ENCODE results near the gene MAP2K6. TPM values are rescaled to one million over a fixed set of nuclear protein-coding genes. Genes with fewer than 3 reads are reported as not detected.

MAP2K6 gene
- total and polyA plus RNA-seq, 2 experiments from 2014 or later, result 3.3 to 13.2 TPM

GRCh38 chr17:69500911-69501429 lies 86.5 kb downstream of the MAP2K6 start:
- WGBS (ENCODE audit: low lambda C conversion rate, missing lambda C conversion rate), result 73% methylated on average over 9 of the region's 9 CpGs
- no peak overlapping the region for H3K4me3 ChIP-seq
- H3K27me3 ChIP-seq, result no peaks in the 10 kb centered on the region
- no peaks in the 10 kb centered on the region for H4K20me1 ChIP-seq (ENCODE audit: insufficient read depth, poor library complexity, severe bottlenecking)
- no peaks in the 10 kb centered on the region for H3K36me3 ChIP-seq (replicated peaks; ENCODE audit: insufficient read depth, low read depth)
- TF ChIP-seq CTCF (IDR thresholded peaks at IDR 0.05; ENCODE audit: poor library complexity) (no peak), EZH2phosphoT487 (IDR thresholded peaks at IDR 0.05; ENCODE audit: low read depth, severe bottlenecking, unreplicated experiment) (no peak), EZH2 (IDR thresholded peaks at IDR 0.05; ENCODE audit: borderline replicate concordance) (no peak)
- peak overlapping the region; percentile 66 for H3K27ac ChIP-seq
- H3K4me2 ChIP-seq, result peak overlapping the region; percentile 73
- peaks cover 12% of the 10 kb centered on the region for H3K79me2 ChIP-seq
- no peaks in the 10 kb centered on the region for H3K9me3 ChIP-seq (ENCODE audit: low read depth)
- H3K9me2 ChIP-seq (replicated peaks; ENCODE audit: insufficient read depth), result no peaks in the 10 kb centered on the region
- DNase-seq (ENCODE audit: low spot score), result no peak
- H2AFZ ChIP-seq, result no peak overlapping the region
- H3K4me1 ChIP-seq (ENCODE audit: insufficient read depth), result peaks cover 6% of the 10 kb centered on the region

DNA sequence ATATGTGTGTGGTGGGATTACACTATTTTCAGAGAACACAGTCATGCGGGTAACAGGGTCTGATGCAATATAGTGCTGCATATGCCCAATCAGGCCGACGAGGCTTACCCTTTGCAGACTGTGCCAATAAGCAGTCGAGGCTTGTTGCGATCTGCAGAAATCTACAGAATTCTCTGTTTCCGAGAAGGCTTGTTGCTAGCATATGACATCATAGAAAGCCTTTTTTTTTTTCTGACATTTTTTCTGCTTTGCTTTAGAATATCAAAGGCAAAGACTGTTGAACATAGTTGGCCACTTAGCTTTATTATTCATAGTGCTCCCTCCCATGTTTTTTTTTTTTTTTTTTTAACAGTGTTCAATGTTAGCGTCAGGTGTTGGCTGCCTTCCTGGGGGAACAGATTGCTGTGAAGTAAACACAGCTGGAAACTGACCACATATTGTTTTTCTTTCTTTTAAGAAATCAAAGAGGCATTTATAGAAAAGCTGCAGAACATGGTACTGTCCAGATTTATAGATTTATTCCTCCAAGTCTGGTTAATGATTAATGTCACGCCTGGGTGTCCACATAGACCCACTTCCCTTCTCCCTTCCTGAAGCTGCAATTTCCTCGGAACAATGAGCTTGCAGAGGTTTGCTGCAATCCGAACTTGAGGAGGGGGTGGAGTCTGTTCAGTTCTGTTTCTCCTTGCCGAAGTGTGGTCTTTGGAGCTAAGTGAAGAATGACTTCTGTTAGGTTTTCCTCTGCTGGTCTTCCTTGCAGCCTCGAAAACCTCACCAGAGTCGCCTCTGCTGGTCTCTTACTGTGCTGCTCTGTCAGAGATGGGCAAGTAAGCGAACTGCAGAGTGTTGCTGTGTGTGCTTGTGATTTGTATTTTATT lies 87.3 kb downstream of the MAP2K6 start:
- Histone ChIP-seq H2AFZ (peak overlapping the region; percentile 39), H3K9me3 (ENCODE audit: low read depth) (no peaks in the 10 kb centered on the region), H3K4me1 (ENCODE audit: insufficient read depth) (peaks cover 6% of the 10 kb centered on the region), H3K79me2 (peaks cover 12% of the 10 kb centered on the region), H3K4me3 (peak overlapping the region; percentile 22), H3K27me3 (no peaks in the 10 kb centered on the region), H3K4me2 (peak overlapping the region; percentile 73), H3K36me3 (replicated peaks; ENCODE audit: insufficient read depth, low read depth) (no peaks in the 10 kb centered on the region), H4K20me1 (ENCODE audit: insufficient read depth, poor library complexity, severe bottlenecking) (no peaks in the 10 kb centered on the region), H3K9me2 (replicated peaks; ENCODE audit: insufficient read depth) (no peaks in the 10 kb centered on the region), H3K27ac (peak overlapping the region; percentile 66)
- WGBS (ENCODE audit: low lambda C conversion rate, missing lambda C conversion rate), result 25% methylated on average over 14 of the region's 14 CpGs
- DNase-seq (ENCODE audit: low spot score), result peak; percentile 64
- TF ChIP-seq EZH2phosphoT487 (IDR thresholded peaks at IDR 0.05; ENCODE audit: low read depth, severe bottlenecking, unreplicated experiment) (no peak), EZH2 (IDR thresholded peaks at IDR 0.05; ENCODE audit: borderline replicate concordance) (no peak), CTCF (IDR thresholded peaks at IDR 0.05; ENCODE audit: poor library complexity) (no peak)

DNA sequence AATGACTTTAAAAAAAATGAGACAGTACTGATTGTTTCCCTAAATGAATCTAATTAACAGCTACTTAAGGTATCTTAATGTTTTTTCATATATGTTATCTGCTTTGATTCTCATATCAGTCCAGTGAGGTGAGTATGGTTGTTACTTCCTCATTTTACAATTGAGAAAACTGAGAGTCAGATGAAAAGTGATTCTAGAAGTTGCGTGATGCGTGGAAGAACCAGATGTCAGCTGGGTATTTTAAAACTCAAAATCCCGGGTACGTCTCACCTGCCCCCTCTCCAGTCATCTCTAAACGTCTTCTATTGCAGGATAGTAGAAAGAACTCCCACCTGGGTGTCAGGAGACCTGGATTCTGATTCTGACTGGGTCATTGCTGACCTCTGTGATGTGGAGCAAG lies 89.2 kb downstream of the MAP2K6 start:
- no peaks in the 10 kb centered on the region for H3K9me3 ChIP-seq (ENCODE audit: low read depth)
- H3K27me3 ChIP-seq, result no peaks in the 10 kb centered on the region
- no peak for TF ChIP-seq EZH2phosphoT487 (IDR thresholded peaks at IDR 0.05; ENCODE audit: low read depth, severe bottlenecking, unreplicated experiment)
- TF ChIP-seq CTCF (IDR thresholded peaks at IDR 0.05; ENCODE audit: poor library complexity), result no peak
- no peak for TF ChIP-seq EZH2 (IDR thresholded peaks at IDR 0.05; ENCODE audit: borderline replicate concordance)
- WGBS (ENCODE audit: low lambda C conversion rate, missing lambda C conversion rate), result 89% methylated on average over 5 of the region's 5 CpGs
- H3K4me1 ChIP-seq (ENCODE audit: insufficient read depth), result peaks cover 6% of the 10 kb centered on the region
- H4K20me1 ChIP-seq (ENCODE audit: insufficient read depth, poor library complexity, severe bottlenecking), result no peaks in the 10 kb centered on the region
- H3K79me2 ChIP-seq, result peaks cover 12% of the 10 kb centered on the region
- peak overlapping the region; percentile 73 for H3K4me2 ChIP-seq
- no peaks in the 10 kb centered on the region for H3K36me3 ChIP-seq (replicated peaks; ENCODE audit: insufficient read depth, low read depth)
- no peak overlapping the region for H2AFZ ChIP-seq
- H3K27ac ChIP-seq, result no peak overlapping the region
- no peak for DNase-seq (ENCODE audit: low spot score)
- no peak overlapping the region for H3K4me3 ChIP-seq
- H3K9me2 ChIP-seq (replicated peaks; ENCODE audit: insufficient read depth), result no peaks in the 10 kb centered on the region

Measured in hepatocyte (in vitro differentiated cells).